CD14-positive monocyte (primary cell): Measurements from ENCODE around the gene ACBD4. TPM values are rescaled to one million over a fixed set of nuclear protein-coding genes. Genes with fewer than 3 reads are reported as not detected.

Experiments
- DNase-seq, 3 donors: peaks; one replicate each; pipeline ENCODE4 v3.0.0-alpha.2; 2011 to 2022
- H2AFZ ChIP-seq: 2 replicates; pipeline ENCODE4 v1.6.0; 2012; ENCODE audit warnings: mild to moderate bottlenecking, low read depth, low read length, inconsistent platforms; ENCODE audit not compliant: insufficient read depth, poor library complexity, severe bottlenecking
- H3K27ac ChIP-seq, 2 donors: 1 replicate in 1 of 2; 2 replicates in 1 of 2; pipeline ENCODE4 v1.5.1; 2012 to 2013; ENCODE audit warnings: low read length in 2 of 2, control low read depth in 1 of 2, inconsistent platforms in 1 of 2, low read depth in 1 of 2, mild to moderate bottlenecking in 1 of 2
- H3K27me3 ChIP-seq, 2 donors: one replicate each; pipeline versions ENCODE4 v1.6.0 to v1.6.1; 2011 to 2013; ENCODE audit warnings: low read length in 2 of 2; ENCODE audit not compliant: control insufficient read depth in 2 of 2, insufficient read depth in 2 of 2
- H3K36me3 ChIP-seq, 2 donors: replicated peaks in 1 of 2; 1 replicate in 1 of 2; 2 replicates in 1 of 2; pipeline versions ENCODE4 v1.5.1 to v1.6.1; 2012 to 2013; ENCODE audit warnings: low read length in 2 of 2, control low read depth in 1 of 2, inconsistent platforms in 1 of 2, mild to moderate bottlenecking in 1 of 2; ENCODE audit not compliant: insufficient read depth in 2 of 2, control insufficient read depth in 1 of 2
- H3K4me1 ChIP-seq, 2 donors: 1 replicate in 1 of 2; 2 replicates in 1 of 2; pipeline versions ENCODE4 v1.5.1 to v1.6.1; 2012 to 2013; ENCODE audit warnings: low read length in 2 of 2, control low read depth in 1 of 2, inconsistent platforms in 1 of 2, mild to moderate bottlenecking in 1 of 2, moderate library complexity in 1 of 2; ENCODE audit not compliant: insufficient read depth in 2 of 2, control insufficient read depth in 1 of 2
- H3K4me2 ChIP-seq: replicated peaks from 2 replicates; pipeline ENCODE3; 2012; ENCODE audit warnings: low read length, moderate library complexity, mild to moderate bottlenecking; ENCODE audit not compliant: poor library complexity, severe bottlenecking; ENCODE audit errors: extremely low read depth
- H3K4me3 ChIP-seq, 3 experiments: fragments of 200-600 bp in 1 of 3; sonication (generic) in 1 of 3; replicated peaks in 1 of 3; 1 replicate in 2 of 3; 2 replicates in 1 of 3; pipeline ENCODE4 v1.5.1; 2011 to 2013; ENCODE audit warnings: low read length in 3 of 3, mild to moderate bottlenecking in 3 of 3, control low read depth in 2 of 3, low read depth in 2 of 3, inconsistent platforms in 1 of 3, moderate library complexity in 1 of 3
- H3K79me2 ChIP-seq: 2 replicates; pipeline ENCODE4 v1.6.0; 2012; ENCODE audit warnings: mild to moderate bottlenecking, control low read depth, inconsistent platforms, low read length, moderate library complexity; ENCODE audit not compliant: insufficient read depth
- H3K9ac ChIP-seq: 2 replicates; pipeline ENCODE4 v1.6.0; 2017; ENCODE audit warnings: low read length, mild to moderate bottlenecking; ENCODE audit not compliant: insufficient read depth, poor library complexity, severe bottlenecking
- H3K9me3 ChIP-seq, 2 donors: replicated peaks in 1 of 2; 1 replicate in 1 of 2; 2 replicates in 1 of 2; pipeline versions ENCODE4 v1.5.1 to v1.6.1; 2012 to 2013; ENCODE audit warnings: low read length in 2 of 2, control low read depth in 1 of 2; ENCODE audit not compliant: control insufficient read depth in 1 of 2, insufficient read depth in 1 of 2
- H4K20me1 ChIP-seq: 2 replicates; pipeline ENCODE4 v1.6.0; 2012; ENCODE audit warnings: mild to moderate bottlenecking, low read length, control low read depth, moderate library complexity; ENCODE audit not compliant: insufficient read depth
- H3K27ac Mint-ChIP-seq, 7 donors: one replicate each; pipeline ENCODE4 v1.8.0; 2020; ENCODE audit warnings: mild to moderate bottlenecking in 7 of 7, mixed read lengths in 7 of 7, moderate library complexity in 6 of 7, inconsistent platforms in 2 of 7
- H3K27me3 Mint-ChIP-seq, 3 donors: one replicate each; pipeline ENCODE4 v1.8.0; 2021 to 2022; ENCODE audit warnings: low read depth in 3 of 3, mild to moderate bottlenecking in 3 of 3, mixed read lengths in 3 of 3, moderate library complexity in 3 of 3, inconsistent platforms in 1 of 3
- H3K36me3 Mint-ChIP-seq, 2 donors: one replicate each; pipeline ENCODE4 v1.8.0; 2020; ENCODE audit warnings: mixed read lengths in 2 of 2, inconsistent platforms in 1 of 2, mild to moderate bottlenecking in 1 of 2
- H3K4me1 Mint-ChIP-seq: one replicate; pipeline ENCODE4 v1.8.0; 2020; ENCODE audit warnings: mild to moderate bottlenecking, mixed read lengths
- H3K4me3 Mint-ChIP-seq, 2 donors: one replicate each; pipeline ENCODE4 v1.8.0; 2020; ENCODE audit warnings: mild to moderate bottlenecking in 2 of 2, mixed read lengths in 2 of 2, moderate library complexity in 1 of 2
- H3K9me3 Mint-ChIP-seq, 7 donors: one replicate each; pipeline ENCODE4 v1.8.0; 2020 to 2022; ENCODE audit warnings: mixed read lengths in 7 of 7, mild to moderate bottlenecking in 6 of 7, moderate library complexity in 6 of 7, inconsistent platforms in 2 of 7
- WGBS: methylation state at CpG from one replicate; pipeline ENCODE4 v1.1.5; 2013; ENCODE audit warnings: missing lambda C conversion rate; ENCODE audit not compliant: insufficient coverage; 5-methylcytosine and 5-hydroxymethylcytosine counted together
- intact Hi-C, 2 donors: fragments of 100-400 bp; cut with micrococcal nuclease; formaldehyde crosslinking; loops; one replicate each; pipeline versions ENCODE4 v1.15.0 to v1.15.1; 2023
- polyA plus RNA-seq, 3 donors: library from polyadenylated mRNA; depleted of rRNA in 1 of 3; unstranded in 2 of 3; stranded (reverse) in 1 of 3; fragments of 300-500 nt in 2 of 3; fragments of >200 nt in 1 of 3; fragmentation: Illumina TruSeq in 2 of 3; gene quantifications; 1 replicate in 2 of 3; 2 replicates in 1 of 3; pipeline ENCODE4 v1.2.3, GENCODE V29; 2012 to 2021
- TF ChIP-seq, protein P1 (sequence below): fragments of 200-600 bp; IDR thresholded peaks from one replicate; pipeline ENCODE4 v1.8.0; 2022; ENCODE audit warnings: antibody characterized with exemption, mild to moderate bottlenecking

ACBD4 gene
- polyA plus RNA-seq, 3 donors, result 4.8 to 7.4 (median 6.2) TPM

GRCh38 chr17:45160447-45161287, 25.2 kb downstream of the ACBD4 start:
- intact Hi-C loops, result loop anchor here (1.0 to 5.0 kb wide), 2 partner anchors 12 to 37 kb away; partner anchors contain the start of gene HEXIM1 (in 2 of the 2)
- peak; percentile 36 to 44 (median 38) for DNase-seq
- peak overlapping the region; percentile 85 to 92 (median 86) for H3K4me3 ChIP-seq
- H3K4me1 ChIP-seq, result peaks cover 55 to 71% of the 10 kb centered on the region in 2 donors
- peaks cover 5 to 15% of the 10 kb centered on the region in 2 donors for H3K36me3 Mint-ChIP-seq
- H3K4me1 Mint-ChIP-seq, result peaks cover 60% of the 10 kb centered on the region
- H4K20me1 ChIP-seq, result peaks cover 7% of the 10 kb centered on the region
- no peaks in the 10 kb centered on the region for H3K27me3 ChIP-seq
- H3K4me3 Mint-ChIP-seq, result peak overlapping the region; percentile 98 to 100
- peak overlapping the region; percentile 80 for H3K4me2 ChIP-seq
- no peaks in the 10 kb centered on the region for H3K36me3 ChIP-seq
- no peaks in the 10 kb centered on the region for H3K27me3 Mint-ChIP-seq
- H3K27ac Mint-ChIP-seq, result peak overlapping the region; percentile 96 to 100 (median 99)
- peaks cover 61% of the 10 kb centered on the region for H3K79me2 ChIP-seq
- H3K27ac ChIP-seq, result peak overlapping the region; percentile 94 to 97
- TF ChIP-seq, protein P1, sequence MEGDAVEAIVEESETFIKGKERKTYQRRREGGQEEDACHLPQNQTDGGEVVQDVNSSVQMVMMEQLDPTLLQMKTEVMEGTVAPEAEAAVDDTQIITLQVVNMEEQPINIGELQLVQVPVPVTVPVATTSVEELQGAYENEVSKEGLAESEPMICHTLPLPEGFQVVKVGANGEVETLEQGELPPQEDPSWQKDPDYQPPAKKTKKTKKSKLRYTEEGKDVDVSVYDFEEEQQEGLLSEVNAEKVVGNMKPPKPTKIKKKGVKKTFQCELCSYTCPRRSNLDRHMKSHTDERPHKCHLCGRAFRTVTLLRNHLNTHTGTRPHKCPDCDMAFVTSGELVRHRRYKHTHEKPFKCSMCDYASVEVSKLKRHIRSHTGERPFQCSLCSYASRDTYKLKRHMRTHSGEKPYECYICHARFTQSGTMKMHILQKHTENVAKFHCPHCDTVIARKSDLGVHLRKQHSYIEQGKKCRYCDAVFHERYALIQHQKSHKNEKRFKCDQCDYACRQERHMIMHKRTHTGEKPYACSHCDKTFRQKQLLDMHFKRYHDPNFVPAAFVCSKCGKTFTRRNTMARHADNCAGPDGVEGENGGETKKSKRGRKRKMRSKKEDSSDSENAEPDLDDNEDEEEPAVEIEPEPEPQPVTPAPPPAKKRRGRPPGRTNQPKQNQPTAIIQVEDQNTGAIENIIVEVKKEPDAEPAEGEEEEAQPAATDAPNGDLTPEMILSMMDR, result no peak
- peak overlapping the region; percentile 73 for H2AFZ ChIP-seq
- no peaks in the 10 kb centered on the region for H3K9me3 Mint-ChIP-seq
- 0% methylated on average over 42 of the region's 48 CpGs for WGBS
- H3K9ac ChIP-seq, result peak overlapping the region; percentile 99
- H3K9me3 ChIP-seq, result no peaks in the 10 kb centered on the region

DNA sequence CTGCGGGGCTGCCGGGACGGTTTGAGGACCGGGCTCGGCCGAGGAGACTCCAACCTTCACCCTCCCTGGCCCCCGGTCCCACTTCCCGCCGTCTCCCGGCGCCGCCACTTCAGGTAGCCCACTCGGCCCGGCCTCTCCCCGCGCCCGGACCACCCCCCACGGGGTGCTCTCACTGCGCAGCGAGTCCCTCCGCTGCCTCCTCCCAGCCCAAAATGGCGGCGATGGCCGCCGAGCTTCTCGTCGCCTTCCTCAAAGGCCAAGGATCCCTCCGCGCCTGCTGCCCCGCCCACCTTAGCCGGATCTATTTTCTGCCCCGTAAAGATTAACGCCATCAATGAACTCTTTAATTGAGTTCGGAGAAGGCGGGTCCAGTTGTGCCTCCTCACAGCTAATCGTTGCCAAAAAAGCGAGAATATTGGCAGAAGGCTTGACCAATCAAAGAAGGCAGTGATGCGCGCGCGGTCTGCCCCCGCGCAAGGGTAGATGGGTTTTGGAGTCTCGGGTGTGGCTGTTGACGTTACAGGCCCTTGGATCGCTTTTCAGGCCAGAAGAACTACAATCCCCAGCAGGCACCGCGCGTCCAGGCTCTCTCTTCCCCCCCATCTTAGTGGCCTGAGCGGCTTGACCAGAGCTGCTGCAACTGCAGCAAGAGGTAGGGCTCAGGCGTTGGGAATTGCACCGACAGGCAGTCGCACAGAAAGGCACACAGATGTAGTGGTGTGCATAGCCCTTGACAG, 26.0 kb downstream of the ACBD4 start, which contains the start of gene HEXIM2:
Gene HEXIM2 (plus strand): TSS at position 588 of the 737 bp plus-strand sequence. CDS start 919 bp downstream, outside the sequence.
- no peaks in the 10 kb centered on the region for H3K36me3 ChIP-seq
- TF ChIP-seq, protein P1, result no peak
- Mint-ChIP-seq H3K27ac (peak within 1 kb of the TSS; percentile 96 to 100 (median 99)), H3K36me3 (peaks cover 1 to 15% of the 10 kb centered on the region in 2 donors), H3K4me3 (peak within 1 kb of the TSS; percentile 98 to 100), H3K27me3 (no peaks in the 10 kb centered on the region), H3K4me1 (peaks cover 63% of the 10 kb centered on the region), H3K9me3 (no peaks in the 10 kb centered on the region)
- peaks cover 53% of the 10 kb centered on the region for H3K79me2 ChIP-seq
- H3K9ac ChIP-seq, result peak within 1 kb of the TSS; percentile 99
- peaks cover 63 to 78% of the 10 kb centered on the region in 2 donors for H3K4me1 ChIP-seq
- H4K20me1 ChIP-seq, result no peaks in the 10 kb centered on the region
- intact Hi-C loops, result loop anchor here (1.0 to 5.0 kb wide), 2 partner anchors 13 to 36 kb away; partner anchors contain the start of gene HEXIM1 (in 2 of the 2)
- H3K9me3 ChIP-seq, result no peaks in the 10 kb centered on the region
- H3K27ac ChIP-seq, result peak within 1 kb of the TSS; percentile 94 to 97
- peak within 1 kb of the TSS; percentile 85 to 92 (median 86) for H3K4me3 ChIP-seq
- H3K4me2 ChIP-seq, result peak within 1 kb of the TSS; percentile 80
- DNase-seq, result peak; percentile 99 to 100 (median 100)
- under 1% methylated on average over 44 of the region's 53 CpGs for WGBS
- peak within 1 kb of the TSS; percentile 89 for H2AFZ ChIP-seq
- no peaks in the 10 kb centered on the region for H3K27me3 ChIP-seq
